Cardiac muscle cell (in vitro differentiated cells and primary cell): ENCODE results near the gene CCT6B. TPM values are rescaled to one million over a fixed set of nuclear protein-coding genes. Genes with fewer than 3 reads are reported as not detected.

Experiments used
- DNase-seq, 2 donors: peaks; one replicate each; pipeline versions ENCODE4 v3.0.0 to v3.0.0-alpha.2; 2010 to 2017; ENCODE audit warnings: low read depth in 1 of 2, low spot score in 1 of 2
- H3K27ac ChIP-seq: fragments of 200-600 bp; sonication (generic); 2 replicates; pipeline ENCODE4 v1.5.1; 2016
- H3K27me3 ChIP-seq: fragments of 200-600 bp; sonication (generic); 2 replicates; pipeline ENCODE4 v1.6.0; 2016; ENCODE audit warnings: control low read depth
- H3K36me3 ChIP-seq: fragments of 200-600 bp; sonication (generic); 2 replicates; pipeline ENCODE4 v1.5.1; 2016; ENCODE audit warnings: control low read depth
- H3K4me1 ChIP-seq: fragments of 200-600 bp; sonication (generic); 2 replicates; pipeline ENCODE4 v1.8.1; 2017; ENCODE audit warnings: low read depth, mild to moderate bottlenecking, mixed run types
- H3K4me3 ChIP-seq: fragments of 200-600 bp; sonication (generic); 2 replicates; pipeline ENCODE4 v1.5.1; 2016; ENCODE audit warnings: mild to moderate bottlenecking
- H3K9me3 ChIP-seq: fragments of 200-600 bp; sonication (generic); 2 replicates; pipeline ENCODE4 v1.5.1; 2017; ENCODE audit warnings: low read depth, mild to moderate bottlenecking, control low read depth
- polyA plus RNA-seq: library from polyadenylated mRNA; unstranded; fragments of >200 nt; fragmentation: Nextera tagmentation; extraction: Ambion mirVana; gene quantifications from 2 replicates; pipeline ENCODE4 v1.2.1, GENCODE V29; 2016
- total RNA-seq: library from RNA; depleted of rRNA; stranded (reverse); fragments of >200 nt; gene quantifications from 2 replicates; pipeline ENCODE4 v1.2.3, GENCODE V29; 2016
- TF ChIP-seq, protein P1 (sequence below): IDR thresholded peaks from 2 replicates; pipeline ENCODE4 v1.5.1; 2012; ENCODE audit warnings: low read depth, mild to moderate bottlenecking, low read length

CCT6B gene
- total and polyA plus RNA-seq, 2 experiments from 2014 or later, result 4.8 to 5.6 TPM

DNA sequence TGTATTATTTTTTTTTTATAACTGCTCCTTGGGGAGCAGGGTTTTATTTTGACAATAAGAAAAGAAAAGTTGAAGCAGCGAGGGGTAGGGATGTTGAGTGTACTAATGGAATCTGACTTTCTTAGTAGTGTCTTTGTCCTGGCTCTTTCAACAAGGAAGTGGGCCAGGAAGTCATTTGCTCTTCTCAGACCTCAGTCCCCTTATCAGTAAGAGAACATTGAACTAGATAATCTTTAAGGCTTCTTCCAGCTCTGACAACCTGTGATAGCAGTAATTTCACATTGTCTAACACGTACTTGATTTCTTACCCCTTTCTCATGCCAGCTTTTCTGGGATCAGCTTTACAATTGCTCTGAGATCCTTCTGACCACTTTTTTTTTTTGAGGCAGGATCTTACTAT is 27.4 kb upstream of the CCT6B start:
- Histone ChIP-seq H3K27me3 (no peaks in the 10 kb centered on the region), H3K9me3 (no peaks in the 10 kb centered on the region), H3K27ac (no peak overlapping the region), H3K4me3 (no peak overlapping the region), H3K36me3 (peaks cover 63% of the 10 kb centered on the region), H3K4me1 (peaks cover 6% of the 10 kb centered on the region)
- TF ChIP-seq, protein P1, sequence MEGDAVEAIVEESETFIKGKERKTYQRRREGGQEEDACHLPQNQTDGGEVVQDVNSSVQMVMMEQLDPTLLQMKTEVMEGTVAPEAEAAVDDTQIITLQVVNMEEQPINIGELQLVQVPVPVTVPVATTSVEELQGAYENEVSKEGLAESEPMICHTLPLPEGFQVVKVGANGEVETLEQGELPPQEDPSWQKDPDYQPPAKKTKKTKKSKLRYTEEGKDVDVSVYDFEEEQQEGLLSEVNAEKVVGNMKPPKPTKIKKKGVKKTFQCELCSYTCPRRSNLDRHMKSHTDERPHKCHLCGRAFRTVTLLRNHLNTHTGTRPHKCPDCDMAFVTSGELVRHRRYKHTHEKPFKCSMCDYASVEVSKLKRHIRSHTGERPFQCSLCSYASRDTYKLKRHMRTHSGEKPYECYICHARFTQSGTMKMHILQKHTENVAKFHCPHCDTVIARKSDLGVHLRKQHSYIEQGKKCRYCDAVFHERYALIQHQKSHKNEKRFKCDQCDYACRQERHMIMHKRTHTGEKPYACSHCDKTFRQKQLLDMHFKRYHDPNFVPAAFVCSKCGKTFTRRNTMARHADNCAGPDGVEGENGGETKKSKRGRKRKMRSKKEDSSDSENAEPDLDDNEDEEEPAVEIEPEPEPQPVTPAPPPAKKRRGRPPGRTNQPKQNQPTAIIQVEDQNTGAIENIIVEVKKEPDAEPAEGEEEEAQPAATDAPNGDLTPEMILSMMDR, result no peak
- DNase-seq, result no peak

DNA sequence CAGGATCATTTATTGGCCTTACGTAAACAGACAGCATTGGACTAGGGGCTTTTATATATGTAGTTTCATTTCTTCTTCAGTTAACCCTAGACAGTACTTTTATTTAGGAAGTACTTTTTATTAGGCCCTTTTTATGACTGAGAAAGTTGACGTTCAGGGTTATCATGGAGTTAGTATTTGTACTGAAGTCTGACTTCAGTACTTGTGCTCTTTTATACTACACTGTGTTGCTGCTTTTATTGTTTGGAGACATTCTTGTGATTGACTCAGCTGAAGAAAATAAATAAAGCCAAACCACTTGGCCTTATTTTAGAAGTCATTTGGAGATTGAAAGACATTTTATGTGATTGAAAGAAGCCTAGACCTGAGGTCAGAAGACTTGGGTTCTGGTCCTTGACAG is 26.0 kb upstream of the CCT6B start:
- H3K27me3 ChIP-seq, result no peaks in the 10 kb centered on the region
- TF ChIP-seq, protein P1, result no peak
- peaks cover 8% of the 10 kb centered on the region for H3K4me1 ChIP-seq
- H3K36me3 ChIP-seq, result peaks cover 50% of the 10 kb centered on the region
- no peak for DNase-seq
- H3K27ac ChIP-seq, result no peak overlapping the region
- no peaks in the 10 kb centered on the region for H3K9me3 ChIP-seq
- no peak overlapping the region for H3K4me3 ChIP-seq

DNA sequence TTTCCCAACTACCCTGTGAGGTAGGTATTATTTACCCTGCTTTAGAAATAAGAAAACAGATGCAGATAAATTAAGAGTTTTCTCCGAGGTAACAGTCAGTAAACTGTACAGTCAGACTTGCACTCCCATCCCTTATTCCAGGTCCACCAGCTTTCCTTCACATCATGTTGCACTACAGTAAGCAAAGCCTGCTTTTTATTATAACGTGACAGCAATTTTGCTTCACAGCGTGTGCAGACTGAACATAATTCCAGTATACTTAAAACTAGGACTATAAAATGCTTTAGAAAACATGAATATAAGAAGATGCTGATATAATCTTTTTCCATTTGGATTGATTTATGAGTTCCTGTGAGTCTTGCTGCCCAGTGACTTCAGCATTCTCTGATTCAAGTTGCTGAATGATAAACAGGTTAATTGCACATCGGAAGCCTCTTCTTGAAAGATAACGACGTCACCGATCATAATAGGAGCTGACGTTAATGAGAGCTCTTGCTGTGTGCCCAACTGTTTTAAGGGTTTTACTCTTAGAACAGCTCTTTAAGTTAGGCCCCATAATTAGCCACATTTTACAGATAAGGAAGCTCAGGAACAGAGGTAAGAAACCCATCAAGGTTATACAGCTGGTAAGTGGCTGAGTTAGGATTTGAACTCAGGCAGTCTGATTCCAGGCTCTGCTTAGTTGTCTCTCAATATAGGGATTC is 20.4 kb upstream of the CCT6B start:
- Histone ChIP-seq H3K27ac (peak overlapping the region; percentile 99), H3K9me3 (no peaks in the 10 kb centered on the region), H3K36me3 (peaks cover 10% of the 10 kb centered on the region), H3K27me3 (no peaks in the 10 kb centered on the region), H3K4me3 (peak overlapping the region; percentile 87), H3K4me1 (peaks cover 18% of the 10 kb centered on the region)
- peak; percentile 17 to 20 for DNase-seq
- TF ChIP-seq, protein P1, result no peak

DNA sequence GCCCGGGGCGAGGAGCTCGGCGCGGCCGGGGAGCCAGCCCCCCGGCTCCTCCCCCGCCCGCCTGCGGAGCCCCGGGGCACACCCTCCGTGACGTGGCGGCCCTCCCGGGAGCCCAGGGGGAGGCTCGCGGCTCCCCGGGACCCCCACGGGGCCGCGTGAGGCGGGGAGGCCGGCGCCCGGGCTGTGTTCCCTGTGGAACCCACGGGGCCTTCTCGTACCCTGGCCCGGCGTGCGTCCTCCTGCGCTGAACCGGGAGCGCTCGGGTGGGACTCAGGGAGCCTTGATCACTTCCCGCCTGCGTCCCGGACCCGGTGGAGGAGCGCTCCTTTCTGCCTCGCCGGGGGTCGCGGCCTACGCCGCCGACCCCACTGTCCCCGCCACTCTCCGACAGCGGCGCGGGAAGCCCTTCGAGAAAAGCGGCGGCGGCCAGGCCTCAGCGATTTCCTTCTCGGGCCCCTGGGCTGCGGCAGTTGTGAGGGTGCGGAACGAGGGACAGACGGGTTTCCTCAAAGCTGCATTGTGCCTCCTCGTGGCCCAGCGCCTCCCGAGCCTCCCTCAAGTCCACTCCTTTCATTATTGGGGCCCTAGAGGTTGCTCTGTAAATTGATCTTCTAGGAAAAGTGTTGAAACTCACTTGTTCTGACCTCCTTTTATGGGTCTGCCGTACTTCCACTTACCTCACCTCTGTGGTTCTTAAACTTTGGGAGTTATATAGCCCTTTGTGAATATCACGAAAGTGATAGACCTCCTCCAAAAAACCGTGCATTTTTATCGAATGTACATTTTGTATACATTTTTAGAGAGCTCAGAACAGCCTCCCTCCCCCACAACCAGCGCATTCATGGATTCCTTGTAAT is 19.6 kb upstream of the CCT6B start:
- H3K27me3 ChIP-seq, result no peaks in the 10 kb centered on the region
- H3K36me3 ChIP-seq, result peaks cover 2% of the 10 kb centered on the region
- peaks cover 18% of the 10 kb centered on the region for H3K4me1 ChIP-seq
- no peaks in the 10 kb centered on the region for H3K9me3 ChIP-seq
- TF ChIP-seq, protein P1, result peak; percentile 58
- DNase-seq, result peak; percentile 76 to 90
- H3K4me3 ChIP-seq, result peak overlapping the region; percentile 87
- H3K27ac ChIP-seq, result peak overlapping the region; percentile 99

DNA sequence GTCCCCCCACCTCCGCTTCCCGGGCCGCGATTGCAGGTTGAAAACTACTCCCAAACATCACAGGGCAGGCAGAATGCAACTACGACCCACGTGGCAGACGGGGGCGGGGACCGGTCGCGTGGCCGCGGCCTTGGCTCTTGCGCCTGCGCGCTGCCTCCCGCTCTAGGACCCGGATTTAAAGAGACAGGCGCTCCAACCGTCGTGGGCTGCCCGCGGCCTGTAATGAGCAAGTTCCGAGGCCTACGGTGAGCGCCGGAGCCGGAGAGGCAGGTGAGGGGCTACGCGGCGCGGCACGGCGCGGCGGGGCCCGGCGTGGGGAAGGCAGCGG is 19.1 kb upstream of the CCT6B start, which contains the start of gene LIG3:
LIG3 (plus strand) TSS at position 160 of the 328 bp plus-strand sequence. CDS start 2,494 bp downstream, outside the sequence.
- Histone ChIP-seq H3K9me3 (no peaks in the 10 kb centered on the region), H3K4me3 (peak within 1 kb of the TSS; percentile 87), H3K27ac (peak within 1 kb of the TSS; percentile 99), H3K36me3 (no peaks in the 10 kb centered on the region), H3K27me3 (no peaks in the 10 kb centered on the region), H3K4me1 (peaks cover 18% of the 10 kb centered on the region)
- peak; percentile 95 to 96 for DNase-seq
- TF ChIP-seq, protein P1, result no peak
